Mesenchymal stem cell (in vitro differentiated cells and primary cell): ENCODE data around the gene STK4.

Experiments
- DNase-seq: peaks from one replicate; pipeline ENCODE4 v3.0.0-alpha.2; 2013
- H2AFZ ChIP-seq: one replicate; pipeline ENCODE4 v1.6.1; 2013; ENCODE audit warnings: low read depth, mild to moderate bottlenecking, control low read depth, inconsistent platforms, low read length, moderate library complexity
- H2AK5ac ChIP-seq: 2 replicates; pipeline ENCODE4 v1.6.1; 2013; ENCODE audit warnings: low read length, moderate library complexity, mild to moderate bottlenecking, inconsistent platforms; ENCODE audit not compliant: severe bottlenecking
- H2BK120ac ChIP-seq: one replicate; pipeline ENCODE4 v1.6.1; 2013; ENCODE audit warnings: low read depth, mild to moderate bottlenecking, inconsistent platforms, low read length, moderate library complexity
- H2BK12ac ChIP-seq, 2 experiments: one replicate each; pipeline ENCODE4 v1.6.1; 2013; ENCODE audit warnings: inconsistent platforms in 2 of 2, low read length in 2 of 2, mild to moderate bottlenecking in 2 of 2, moderate library complexity in 2 of 2, control low read depth in 1 of 2
- H2BK15ac ChIP-seq: one replicate; pipeline ENCODE4 v1.6.1; 2013; ENCODE audit warnings: mild to moderate bottlenecking, low read depth, inconsistent platforms; ENCODE audit not compliant: poor library complexity, severe bottlenecking
- H2BK5ac ChIP-seq: 2 replicates; pipeline ENCODE4 v1.6.1; 2013; ENCODE audit warnings: low read depth, mild to moderate bottlenecking, low read length, control low read depth, inconsistent platforms; ENCODE audit not compliant: poor library complexity, severe bottlenecking
- H3K14ac ChIP-seq, 2 experiments: one replicate each; pipeline ENCODE4 v1.6.1; 2013; ENCODE audit warnings: inconsistent platforms in 2 of 2, low read length in 2 of 2, control low read depth in 1 of 2, mild to moderate bottlenecking in 1 of 2, moderate library complexity in 1 of 2
- H3K18ac ChIP-seq, 2 experiments: one replicate each; pipeline ENCODE4 v1.6.1; 2013; ENCODE audit warnings: inconsistent platforms in 2 of 2, low read length in 2 of 2, control low read depth in 1 of 2, low read depth in 1 of 2, mild to moderate bottlenecking in 1 of 2
- H3K23ac ChIP-seq, 2 experiments: one replicate each; pipeline ENCODE4 v1.6.1; 2013; ENCODE audit warnings: inconsistent platforms in 2 of 2, low read length in 2 of 2, mild to moderate bottlenecking in 2 of 2, moderate library complexity in 2 of 2, control low read depth in 1 of 2
- H3K27ac ChIP-seq: 2 replicates; pipeline ENCODE4 v1.5.1; 2013; ENCODE audit warnings: mild to moderate bottlenecking, moderate library complexity, low read length, control low read depth, inconsistent platforms; ENCODE audit not compliant: poor library complexity, severe bottlenecking
- H3K27me3 ChIP-seq, 2 experiments: 2 replicates each; pipeline versions ENCODE4 v1.6.1 to v1.7.0; 2013; ENCODE audit warnings: low read length in 2 of 2, mild to moderate bottlenecking in 2 of 2, moderate library complexity in 2 of 2, control low read depth in 1 of 2, inconsistent platforms in 1 of 2; ENCODE audit not compliant: control insufficient read depth in 1 of 2, insufficient read depth in 1 of 2
- H3K36me3 ChIP-seq, 2 experiments: 2 replicates each; pipeline versions ENCODE4 v1.6.1 to v1.7.0; 2013; ENCODE audit warnings: low read length in 2 of 2, control low read depth in 1 of 2, inconsistent platforms in 1 of 2, low read depth in 1 of 2, mild to moderate bottlenecking in 1 of 2; ENCODE audit not compliant: insufficient read depth in 2 of 2, control insufficient read depth in 1 of 2
- H3K4ac ChIP-seq, 2 experiments: one replicate each; pipeline ENCODE4 v1.6.1; 2013; ENCODE audit warnings: inconsistent platforms in 2 of 2, low read length in 2 of 2, mild to moderate bottlenecking in 2 of 2, moderate library complexity in 2 of 2, control low read depth in 1 of 2, low read depth in 1 of 2
- H3K4me1 ChIP-seq: 2 replicates; pipeline ENCODE4 v1.6.1; 2013; ENCODE audit warnings: low read depth, low read length, control low read depth; ENCODE audit not compliant: control insufficient read depth, insufficient read depth
- H3K4me2 ChIP-seq: 2 replicates; pipeline ENCODE4 v1.6.1; 2013; ENCODE audit warnings: low read length, mild to moderate bottlenecking, inconsistent platforms; ENCODE audit not compliant: poor library complexity, severe bottlenecking
- H3K4me3 ChIP-seq, 2 experiments: 2 replicates each; pipeline versions ENCODE4 v1.5.1 to v1.7.0; 2013; ENCODE audit warnings: low read length in 2 of 2, mild to moderate bottlenecking in 2 of 2, control low read depth in 1 of 2, low read depth in 1 of 2; ENCODE audit not compliant: insufficient read depth in 1 of 2
- H3K79me1 ChIP-seq: replicated peaks from 2 replicates; pipeline ENCODE4 v1.6.1; 2013; ENCODE audit warnings: mild to moderate bottlenecking, control low read depth, low read length, inconsistent platforms; ENCODE audit not compliant: poor library complexity, severe bottlenecking
- H3K9ac ChIP-seq: 2 replicates; pipeline ENCODE4 v1.7.0; 2013; ENCODE audit warnings: mild to moderate bottlenecking, low read length, moderate library complexity
- H3K9me3 ChIP-seq: 2 replicates; pipeline ENCODE4 v1.7.0; 2013; ENCODE audit warnings: mild to moderate bottlenecking, low read length; ENCODE audit not compliant: control insufficient read depth
- H4K8ac ChIP-seq: one replicate; pipeline ENCODE4 v1.6.1; 2013; ENCODE audit warnings: inconsistent platforms, mild to moderate bottlenecking, low read length, moderate library complexity
- H4K91ac ChIP-seq: one replicate; pipeline ENCODE4 v1.6.1; 2013; ENCODE audit warnings: mild to moderate bottlenecking, low read length, inconsistent platforms
- WGBS: methylation state at CpG from one replicate; pipeline ENCODE4 v1.1.7; 2013; ENCODE audit warnings: mixed read lengths; 5-methylcytosine and 5-hydroxymethylcytosine counted together

The STK4 gene

DNA sequence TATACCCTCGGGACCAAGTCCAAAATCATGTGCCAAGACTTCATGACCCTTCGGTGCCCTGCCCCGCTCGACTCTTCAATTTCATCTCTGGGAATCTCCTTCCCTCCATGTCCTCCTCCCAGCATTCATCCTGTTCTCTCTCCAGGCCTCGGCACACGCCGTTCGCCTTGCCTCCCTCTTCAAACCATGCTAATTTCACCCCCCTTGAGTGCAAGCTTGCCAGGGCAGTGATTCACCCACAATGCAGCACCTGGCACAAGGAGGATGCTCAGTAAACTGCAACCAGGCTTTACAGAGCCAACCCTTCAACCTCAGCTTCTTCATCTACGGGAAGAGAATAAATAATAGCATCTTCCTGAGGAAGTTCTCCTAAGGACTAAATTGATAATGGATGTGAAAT is 130.5 kb downstream of the STK4 start:
- Histone ChIP-seq H3K4me3 (no peak overlapping the region), H3K4me2 (no peak overlapping the region), H4K91ac (no peak overlapping the region), H3K27ac (no peak overlapping the region), H2BK120ac (no peak overlapping the region), H2BK15ac (no peak overlapping the region), H3K36me3 (peaks cover 0 to 10% of the 10 kb centered on the region in 2 experiments), H3K9me3 (no peaks in the 10 kb centered on the region), H3K9ac (no peak overlapping the region), H4K8ac (no peak overlapping the region), H3K79me1 (no peaks in the 10 kb centered on the region), H3K4ac (no peak overlapping the region), H3K23ac (no peak overlapping the region), H3K27me3 (peaks cover 0 to 56% of the 10 kb centered on the region in 2 experiments), H3K18ac (no peak overlapping the region), H2AFZ (no peak overlapping the region), H3K14ac (no peak overlapping the region), H2BK5ac (no peak overlapping the region), H3K4me1 (peaks cover 16% of the 10 kb centered on the region), H2AK5ac (no peak overlapping the region), H2BK12ac (no peak overlapping the region)
- DNase-seq, result no peak
- WGBS, result 91% methylated on average over 9 of the region's 9 CpGs

DNA sequence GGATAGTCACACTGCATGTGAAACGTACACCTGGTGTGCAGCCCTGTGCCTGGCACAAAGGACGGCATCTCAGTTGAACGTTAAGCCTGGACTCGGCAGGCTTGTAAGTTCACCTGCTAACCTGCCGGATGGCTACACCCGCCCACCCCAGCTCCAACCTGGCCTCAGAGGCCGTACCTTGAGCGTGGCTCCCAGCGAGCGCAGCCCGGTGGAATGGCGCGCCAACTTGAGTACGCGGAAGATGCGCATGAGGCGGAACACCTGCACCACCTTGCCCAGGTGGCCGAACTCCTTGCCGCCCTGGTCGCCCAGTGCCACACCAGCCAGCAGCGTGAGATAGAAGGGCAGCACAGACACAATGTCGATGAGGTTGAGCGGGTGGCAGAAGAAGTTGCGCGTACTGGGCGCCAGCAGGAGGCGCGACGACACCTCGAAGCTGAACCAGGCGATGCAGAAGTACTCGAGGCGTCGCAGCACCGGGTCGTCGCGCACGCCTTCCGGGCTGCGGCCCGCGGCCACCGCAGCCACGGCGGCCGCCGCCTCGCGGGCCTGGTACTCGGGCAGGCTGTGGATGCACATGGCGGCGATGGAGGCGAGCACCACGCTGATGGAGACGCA is 131.3 kb downstream of the STK4 start:
- H2AK5ac ChIP-seq, result no peak overlapping the region

DNA sequence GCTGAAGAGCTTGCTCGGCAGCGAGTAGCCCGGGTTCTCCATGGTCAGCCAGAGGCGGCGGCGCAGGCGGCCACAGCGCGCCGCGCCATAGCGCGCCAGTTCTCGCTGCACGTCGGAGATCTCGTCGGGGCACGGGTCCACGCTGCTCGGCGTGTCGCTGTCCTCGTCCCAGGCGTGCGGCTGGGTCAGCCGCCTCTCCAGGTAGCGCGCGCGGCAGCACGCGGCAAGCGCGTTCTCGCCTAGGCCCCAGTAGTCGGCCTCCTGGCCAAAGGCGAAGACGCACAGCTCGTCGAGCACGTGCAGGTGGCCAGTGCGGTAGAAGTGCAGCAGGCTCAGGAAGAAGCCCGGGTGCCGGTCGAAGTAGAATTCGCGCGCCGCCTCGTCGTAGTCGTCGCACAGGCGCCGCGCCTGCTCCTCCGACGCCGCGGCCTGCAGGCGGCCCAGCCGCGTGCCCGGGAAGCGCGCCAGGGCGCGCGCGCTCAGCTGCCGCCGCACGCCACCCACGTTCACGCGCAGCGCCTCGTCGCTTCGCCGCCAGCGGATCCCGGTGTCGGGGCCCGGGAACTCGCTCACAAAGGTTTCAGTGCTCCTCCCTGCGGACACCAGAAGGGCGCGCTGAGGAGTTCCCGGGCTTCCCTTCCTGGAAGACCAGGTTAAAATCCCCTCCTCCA is 131.9 kb downstream of the STK4 start:
- H2AFZ ChIP-seq, result no peak overlapping the region
- H3K27me3 ChIP-seq, result peaks cover 0 to 59% of the 10 kb centered on the region in 2 experiments
- peaks cover 16% of the 10 kb centered on the region for H3K4me1 ChIP-seq
- 76% methylated on average over 62 of the region's 91 CpGs for WGBS
- H2AK5ac ChIP-seq, result no peak overlapping the region
- DNase-seq, result no peak
- H3K79me1 ChIP-seq, result no peaks in the 10 kb centered on the region
- H3K4me2 ChIP-seq, result peak overlapping the region; percentile 4
- H2BK12ac ChIP-seq, result no peak overlapping the region
- no peak overlapping the region for H4K8ac ChIP-seq
- H3K4ac ChIP-seq, result no peak overlapping the region
- no peak overlapping the region for H2BK15ac ChIP-seq
- H3K9me3 ChIP-seq, result no peaks in the 10 kb centered on the region
- no peak overlapping the region for H3K14ac ChIP-seq
- H3K4me3 ChIP-seq, result peak overlapping the region in 1 of 2 experiments; percentile 57
- H2BK120ac ChIP-seq, result no peak overlapping the region
- H3K27ac ChIP-seq, result no peak overlapping the region
- peak overlapping the region in 1 of 2 experiments; percentile 63 for H3K23ac ChIP-seq
- H3K36me3 ChIP-seq, result peaks cover 0 to 10% of the 10 kb centered on the region in 2 experiments
- no peak overlapping the region for H3K9ac ChIP-seq
- H4K91ac ChIP-seq, result no peak overlapping the region
- no peak overlapping the region for H3K18ac ChIP-seq
- no peak overlapping the region for H2BK5ac ChIP-seq

More for the DNA sequence above, 131.3 kb downstream of the STK4 start:
- H2BK15ac ChIP-seq, result no peak overlapping the region
- H3K18ac ChIP-seq, result no peak overlapping the region
- no peak overlapping the region for H4K91ac ChIP-seq
- H2AFZ ChIP-seq, result no peak overlapping the region
- H3K23ac ChIP-seq, result no peak overlapping the region
- H3K4ac ChIP-seq, result no peak overlapping the region
- peaks cover 16% of the 10 kb centered on the region for H3K4me1 ChIP-seq
- H2BK5ac ChIP-seq, result no peak overlapping the region
- H3K9ac ChIP-seq, result no peak overlapping the region
- H2BK120ac ChIP-seq, result no peak overlapping the region
- H3K27me3 ChIP-seq, result peaks cover 0 to 56% of the 10 kb centered on the region in 2 experiments
- no peak overlapping the region for H3K14ac ChIP-seq
- 96% methylated on average over 56 of the region's 56 CpGs for WGBS
- peaks cover 0 to 10% of the 10 kb centered on the region in 2 experiments for H3K36me3 ChIP-seq
- no peaks in the 10 kb centered on the region for H3K9me3 ChIP-seq
- no peaks in the 10 kb centered on the region for H3K79me1 ChIP-seq
- H3K4me2 ChIP-seq, result no peak overlapping the region
- no peak overlapping the region for H3K27ac ChIP-seq
- H3K4me3 ChIP-seq, result peak overlapping the region in 1 of 2 experiments; percentile 57
- peak overlapping the region in 1 of 2 experiments; percentile 43 for H2BK12ac ChIP-seq
- DNase-seq, result no peak
- H4K8ac ChIP-seq, result no peak overlapping the region

- Histone ChIP-seq H2BK5ac (no peak within 1 kb of the TSS), H3K4me2 (peak within 1 kb of the TSS; percentile 68), H3K9ac (no peak within 1 kb of the TSS), H2AFZ (no peak within 1 kb of the TSS), H3K14ac (peak within 1 kb of the TSS in 1 of 2 experiments; percentile 26), H2BK15ac (no peak within 1 kb of the TSS), H3K4me3 (peak within 1 kb of the TSS; percentile 39 to 49), H3K79me1 (no peaks in the 10 kb centered on the region), H3K4ac (peak within 1 kb of the TSS in 1 of 2 experiments; percentile 8), H3K36me3 (peaks cover 0 to 10% of the 10 kb centered on the region in 2 experiments), H3K4me1 (peaks cover 16% of the 10 kb centered on the region), H3K23ac (peak within 1 kb of the TSS in 1 of 2 experiments; percentile 32), H2BK12ac (no peak within 1 kb of the TSS), H3K9me3 (no peaks in the 10 kb centered on the region), H3K27ac (no peak within 1 kb of the TSS), H2AK5ac (no peak within 1 kb of the TSS), H3K18ac (peak within 1 kb of the TSS in 1 of 2 experiments; percentile 72), H2BK120ac (no peak within 1 kb of the TSS), H3K27me3 (peaks cover 0 to 59% of the 10 kb centered on the region in 2 experiments), H4K8ac (peak within 1 kb of the TSS; percentile 56), H4K91ac (no peak within 1 kb of the TSS)
- 7% methylated on average over 31 of the region's 38 CpGs for WGBS
- DNase-seq, result peak; percentile 19
Measured at GRCh38 chr20:45100563-45101245, 134.4 kb downstream of the STK4 start, which contains the start of gene KCNS1. Gene KCNS1, minus strand, starts transcription at chr20:45101127. Its CDS starts 1,891 bp downstream, at chr20:45099236.
